ENCODE results near the gene VEGFC.

The VEGFC gene

GRCh38 chr4:176721459-176721858, 71.3 kb downstream of the VEGFC start:
- Histone ChIP-seq H3K36me3 (ENCODE audit: control insufficient read depth, insufficient read depth, low read length) (no peaks in the 10 kb centered on the region), H3K27ac (ENCODE audit: insufficient read depth, low read length, poor library complexity, severe bottlenecking) (no peak overlapping the region), H3K9me3 (ENCODE audit: control insufficient read depth, low read length) (no peaks in the 10 kb centered on the region), H3K27me3 (replicated peaks; ENCODE audit: control insufficient read depth, insufficient read depth, low read length, poor library complexity, severe bottlenecking) (no peaks in the 10 kb centered on the region), H3K4me3 (ENCODE audit: insufficient read depth, low read depth, low read length, poor library complexity, severe bottlenecking) (no peak overlapping the region), H3K4me1 (ENCODE audit: control insufficient read depth, insufficient read depth, low read length, poor library complexity, severe bottlenecking) (no peaks in the 10 kb centered on the region)
- DNase-seq = no peak

- no peak for DNase-seq
- H3K36me3 ChIP-seq (ENCODE audit: control insufficient read depth, insufficient read depth, low read length) = no peaks in the 10 kb centered on the region
- H3K4me3 ChIP-seq (ENCODE audit: insufficient read depth, low read depth, low read length, poor library complexity, severe bottlenecking) = no peak overlapping the region
- no peaks in the 10 kb centered on the region for H3K27me3 ChIP-seq (replicated peaks; ENCODE audit: control insufficient read depth, insufficient read depth, low read length, poor library complexity, severe bottlenecking)
- H3K9me3 ChIP-seq (ENCODE audit: control insufficient read depth, low read length) = no peaks in the 10 kb centered on the region
- no peaks in the 10 kb centered on the region for H3K4me1 ChIP-seq (ENCODE audit: control insufficient read depth, insufficient read depth, low read length, poor library complexity, severe bottlenecking)
- H3K27ac ChIP-seq (ENCODE audit: insufficient read depth, low read length, poor library complexity, severe bottlenecking) = no peak overlapping the region
Measured at GRCh38 chr4:176718881-176719280, 73.8 kb downstream of the VEGFC start.

- Histone ChIP-seq H3K9me3 (ENCODE audit: control insufficient read depth, low read length) (no peaks in the 10 kb centered on the region), H3K27me3 (replicated peaks; ENCODE audit: control insufficient read depth, insufficient read depth, low read length, poor library complexity, severe bottlenecking) (no peaks in the 10 kb centered on the region), H3K4me1 (ENCODE audit: control insufficient read depth, insufficient read depth, low read length, poor library complexity, severe bottlenecking) (no peaks in the 10 kb centered on the region), H3K27ac (ENCODE audit: insufficient read depth, low read length, poor library complexity, severe bottlenecking) (no peak overlapping the region), H3K36me3 (ENCODE audit: control insufficient read depth, insufficient read depth, low read length) (no peaks in the 10 kb centered on the region), H3K4me3 (ENCODE audit: insufficient read depth, low read depth, low read length, poor library complexity, severe bottlenecking) (no peak overlapping the region)
- DNase-seq = no peak
Measured at GRCh38 chr4:176717237-176717636, 75.5 kb downstream of the VEGFC start.

GRCh38 chr4:176709417-176709816, 83.3 kb downstream of the VEGFC start:
- no peak overlapping the region for H3K4me3 ChIP-seq (ENCODE audit: insufficient read depth, low read depth, low read length, poor library complexity, severe bottlenecking)
- H3K9me3 ChIP-seq (ENCODE audit: control insufficient read depth, low read length) = no peaks in the 10 kb centered on the region
- no peak for DNase-seq
- no peak overlapping the region for H3K27ac ChIP-seq (ENCODE audit: insufficient read depth, low read length, poor library complexity, severe bottlenecking)
- no peaks in the 10 kb centered on the region for H3K4me1 ChIP-seq (ENCODE audit: control insufficient read depth, insufficient read depth, low read length, poor library complexity, severe bottlenecking)
- H3K27me3 ChIP-seq (replicated peaks; ENCODE audit: control insufficient read depth, insufficient read depth, low read length, poor library complexity, severe bottlenecking) = no peaks in the 10 kb centered on the region
- no peaks in the 10 kb centered on the region for H3K36me3 ChIP-seq (ENCODE audit: control insufficient read depth, insufficient read depth, low read length)

- Histone ChIP-seq H3K4me1 (ENCODE audit: control insufficient read depth, insufficient read depth, low read length, poor library complexity, severe bottlenecking) (no peaks in the 10 kb centered on the region), H3K36me3 (ENCODE audit: control insufficient read depth, insufficient read depth, low read length) (no peaks in the 10 kb centered on the region), H3K9me3 (ENCODE audit: control insufficient read depth, low read length) (no peaks in the 10 kb centered on the region), H3K27ac (ENCODE audit: insufficient read depth, low read length, poor library complexity, severe bottlenecking) (no peak overlapping the region), H3K4me3 (ENCODE audit: insufficient read depth, low read depth, low read length, poor library complexity, severe bottlenecking) (no peak overlapping the region), H3K27me3 (replicated peaks; ENCODE audit: control insufficient read depth, insufficient read depth, low read length, poor library complexity, severe bottlenecking) (no peaks in the 10 kb centered on the region)
- DNase-seq = no peak
Measured at GRCh38 chr4:176708771-176709311, 83.9 kb downstream of the VEGFC start.

- no peaks in the 10 kb centered on the region for H3K36me3 ChIP-seq (ENCODE audit: control insufficient read depth, insufficient read depth, low read length)
- no peak overlapping the region for H3K27ac ChIP-seq (ENCODE audit: insufficient read depth, low read length, poor library complexity, severe bottlenecking)
- H3K4me1 ChIP-seq (ENCODE audit: control insufficient read depth, insufficient read depth, low read length, poor library complexity, severe bottlenecking) = no peaks in the 10 kb centered on the region
- H3K27me3 ChIP-seq (replicated peaks; ENCODE audit: control insufficient read depth, insufficient read depth, low read length, poor library complexity, severe bottlenecking) = no peaks in the 10 kb centered on the region
- H3K9me3 ChIP-seq (ENCODE audit: control insufficient read depth, low read length) = no peaks in the 10 kb centered on the region
- DNase-seq = no peak
- H3K4me3 ChIP-seq (ENCODE audit: insufficient read depth, low read depth, low read length, poor library complexity, severe bottlenecking) = no peak overlapping the region
Measured at GRCh38 chr4:176690716-176691115, 102.0 kb downstream of the VEGFC start.

- Histone ChIP-seq H3K36me3 (ENCODE audit: control insufficient read depth, insufficient read depth, low read length) (no peaks in the 10 kb centered on the region), H3K9me3 (ENCODE audit: control insufficient read depth, low read length) (no peaks in the 10 kb centered on the region), H3K4me3 (ENCODE audit: insufficient read depth, low read depth, low read length, poor library complexity, severe bottlenecking) (no peak overlapping the region), H3K4me1 (ENCODE audit: control insufficient read depth, insufficient read depth, low read length, poor library complexity, severe bottlenecking) (no peaks in the 10 kb centered on the region), H3K27ac (ENCODE audit: insufficient read depth, low read length, poor library complexity, severe bottlenecking) (no peak overlapping the region), H3K27me3 (replicated peaks; ENCODE audit: control insufficient read depth, insufficient read depth, low read length, poor library complexity, severe bottlenecking) (no peaks in the 10 kb centered on the region)
- DNase-seq = no peak
Measured at GRCh38 chr4:176680668-176681180, 112.0 kb downstream of the VEGFC start.

GRCh38 chr4:176676901-176677300, 115.8 kb downstream of the VEGFC start:
- H3K27ac ChIP-seq (ENCODE audit: insufficient read depth, low read length, poor library complexity, severe bottlenecking) = no peak overlapping the region
- H3K27me3 ChIP-seq (replicated peaks; ENCODE audit: control insufficient read depth, insufficient read depth, low read length, poor library complexity, severe bottlenecking) = no peaks in the 10 kb centered on the region
- no peaks in the 10 kb centered on the region for H3K36me3 ChIP-seq (ENCODE audit: control insufficient read depth, insufficient read depth, low read length)
- no peak overlapping the region for H3K4me3 ChIP-seq (ENCODE audit: insufficient read depth, low read depth, low read length, poor library complexity, severe bottlenecking)
- no peaks in the 10 kb centered on the region for H3K4me1 ChIP-seq (ENCODE audit: control insufficient read depth, insufficient read depth, low read length, poor library complexity, severe bottlenecking)
- DNase-seq = no peak
- no peaks in the 10 kb centered on the region for H3K9me3 ChIP-seq (ENCODE audit: control insufficient read depth, low read length)

GRCh38 chr4:176675810-176676209, 116.9 kb downstream of the VEGFC start:
- Histone ChIP-seq H3K27ac (ENCODE audit: insufficient read depth, low read length, poor library complexity, severe bottlenecking) (no peak overlapping the region), H3K9me3 (ENCODE audit: control insufficient read depth, low read length) (no peaks in the 10 kb centered on the region), H3K4me1 (ENCODE audit: control insufficient read depth, insufficient read depth, low read length, poor library complexity, severe bottlenecking) (no peaks in the 10 kb centered on the region), H3K36me3 (ENCODE audit: control insufficient read depth, insufficient read depth, low read length) (no peaks in the 10 kb centered on the region), H3K27me3 (replicated peaks; ENCODE audit: control insufficient read depth, insufficient read depth, low read length, poor library complexity, severe bottlenecking) (no peaks in the 10 kb centered on the region), H3K4me3 (ENCODE audit: insufficient read depth, low read depth, low read length, poor library complexity, severe bottlenecking) (no peak overlapping the region)
- no peak for DNase-seq

- Histone ChIP-seq H3K4me1 (ENCODE audit: control insufficient read depth, insufficient read depth, low read length, poor library complexity, severe bottlenecking) (no peaks in the 10 kb centered on the region), H3K9me3 (ENCODE audit: control insufficient read depth, low read length) (no peaks in the 10 kb centered on the region), H3K36me3 (ENCODE audit: control insufficient read depth, insufficient read depth, low read length) (no peaks in the 10 kb centered on the region), H3K27me3 (replicated peaks; ENCODE audit: control insufficient read depth, insufficient read depth, low read length, poor library complexity, severe bottlenecking) (no peaks in the 10 kb centered on the region), H3K27ac (ENCODE audit: insufficient read depth, low read length, poor library complexity, severe bottlenecking) (no peak overlapping the region), H3K4me3 (ENCODE audit: insufficient read depth, low read depth, low read length, poor library complexity, severe bottlenecking) (no peak overlapping the region)
- DNase-seq = no peak
Measured at GRCh38 chr4:176671532-176671931, 121.2 kb downstream of the VEGFC start.
